Stimulated activated CD4-positive, alpha-beta T cell treated with anti-CD3 and anti-CD28 coated beads, Interleukin-12 subunit alpha, Interleukin-12 subunit beta, amount 100 ng/mL, for 48 hours (primary cell): ENCODE results near the gene ERC1.
"Not testable (repeated sequence)": the region's sequence is repeated elsewhere in the genome, so short reads cannot be mapped to it uniquely, and the experiment has no call there.

Source experiments
- DNase-seq, 3 donors: peaks; one replicate each; pipeline ENCODE4 v3.0.0-alpha.2; 2020; ENCODE audit warnings: low read depth in 2 of 3, low spot score in 1 of 3

The ERC1 gene

GRCh38 chr12:1348606-1349005 lies 357.6 kb downstream of the ERC1 start:
- no peak for DNase-seq

DNA sequence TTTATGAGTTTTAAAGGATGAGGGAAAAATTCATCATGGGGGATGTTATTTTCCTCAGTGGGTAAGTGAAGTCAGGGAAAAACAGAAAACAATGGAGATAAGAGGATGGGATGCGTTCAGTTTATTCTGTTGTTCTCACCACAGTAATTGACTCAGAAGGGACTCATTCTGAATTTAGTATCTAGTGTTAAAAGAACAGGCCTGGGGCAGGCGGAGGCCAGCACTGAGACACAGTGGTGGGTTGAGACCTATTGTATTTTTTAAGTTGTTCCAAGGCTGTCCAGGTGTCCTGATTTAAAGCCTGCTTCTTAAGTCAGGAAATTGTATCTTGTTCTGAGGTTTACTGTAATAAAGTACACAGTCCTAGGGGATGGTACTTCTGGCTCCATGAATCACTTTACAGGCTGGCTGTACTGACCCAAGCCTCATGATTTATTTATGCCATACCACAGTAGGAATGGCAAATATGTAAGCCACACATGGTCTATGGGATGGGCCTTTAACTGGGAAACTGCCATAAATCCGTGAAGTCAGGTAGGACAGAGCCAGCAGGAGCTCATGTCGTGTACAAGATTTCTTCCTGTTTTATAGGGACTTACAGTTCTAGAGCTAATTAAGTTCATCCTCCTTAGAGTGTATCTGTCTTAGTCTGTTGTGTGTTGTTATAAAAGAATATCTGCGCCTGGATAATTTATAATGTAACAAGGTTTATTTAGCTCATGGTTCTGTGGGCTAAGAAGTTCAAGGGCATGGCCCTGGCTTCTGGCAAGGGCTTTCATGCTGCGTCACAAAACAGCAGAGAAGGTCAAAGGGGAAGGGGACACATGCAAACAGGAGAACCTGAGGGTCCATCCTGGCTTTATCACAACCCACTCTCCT lies 359.3 kb downstream of the ERC1 start:
- no peak for DNase-seq

DNA sequence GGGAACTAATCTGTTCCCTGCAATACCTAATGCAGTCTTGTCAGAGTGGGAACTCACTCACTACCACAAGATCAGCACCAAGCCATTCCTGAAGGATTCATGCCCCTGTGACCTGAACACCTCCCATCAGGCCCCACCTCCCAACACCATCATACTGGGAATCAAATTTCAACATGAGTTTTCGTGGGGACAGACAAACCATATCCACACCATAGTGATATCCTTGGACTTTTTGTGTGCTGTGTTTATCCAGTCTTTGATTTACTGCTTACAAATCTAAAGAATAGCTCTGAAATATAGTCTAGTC lies 359.9 kb downstream of the ERC1 start:
- DNase-seq, result no peak

DNA sequence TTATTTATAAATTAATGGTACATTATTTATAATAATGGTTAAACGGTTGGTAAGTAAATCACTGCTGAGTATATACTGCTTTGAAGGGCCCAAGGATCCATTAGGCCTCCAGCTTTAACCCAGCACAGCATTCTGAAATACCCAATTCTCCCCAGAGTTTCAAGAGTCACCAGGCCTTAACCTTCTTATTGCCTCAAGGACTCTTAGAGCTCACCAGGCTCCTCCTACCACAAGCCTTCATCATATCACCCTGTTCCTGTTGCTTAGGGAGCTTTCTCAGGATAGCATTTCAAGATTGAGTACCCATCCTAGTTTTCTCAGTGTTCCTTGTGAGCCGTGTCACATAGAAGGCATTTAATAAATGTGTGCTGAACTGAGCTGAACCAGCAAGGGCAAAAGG lies 360.9 kb downstream of the ERC1 start:
- no peak for DNase-seq

DNA sequence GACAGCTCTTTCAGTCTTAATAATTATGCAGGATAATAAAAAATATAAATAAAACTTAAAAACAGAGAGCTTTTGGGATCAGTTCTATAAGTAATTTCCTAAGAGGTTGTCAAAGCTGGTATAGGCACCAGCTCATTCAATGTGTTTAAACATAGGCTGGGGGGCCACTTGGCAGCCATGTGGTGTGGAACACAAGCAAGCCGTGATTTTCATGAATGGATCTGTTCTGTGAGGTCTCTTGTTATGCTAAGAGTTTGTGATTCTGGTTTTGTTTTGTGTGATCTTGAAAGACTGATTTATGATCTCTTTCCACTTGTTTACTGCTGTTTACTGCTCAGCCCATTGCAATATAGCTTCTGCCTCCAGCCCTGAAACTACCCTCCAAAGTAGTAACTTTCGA lies 362.4 kb downstream of the ERC1 start:
- no peak for DNase-seq

GRCh38 chr12:1355396-1355795 lies 364.4 kb downstream of the ERC1 start:
- DNase-seq, result no peak

GRCh38 chr12:1355871-1356270 lies 364.8 kb downstream of the ERC1 start:
- DNase-seq, result not testable (repeated sequence)

- no peak for DNase-seq
These were observed 365.3 kb downstream of the ERC1 start for GRCh38 chr12:1356285-1356684.

DNA sequence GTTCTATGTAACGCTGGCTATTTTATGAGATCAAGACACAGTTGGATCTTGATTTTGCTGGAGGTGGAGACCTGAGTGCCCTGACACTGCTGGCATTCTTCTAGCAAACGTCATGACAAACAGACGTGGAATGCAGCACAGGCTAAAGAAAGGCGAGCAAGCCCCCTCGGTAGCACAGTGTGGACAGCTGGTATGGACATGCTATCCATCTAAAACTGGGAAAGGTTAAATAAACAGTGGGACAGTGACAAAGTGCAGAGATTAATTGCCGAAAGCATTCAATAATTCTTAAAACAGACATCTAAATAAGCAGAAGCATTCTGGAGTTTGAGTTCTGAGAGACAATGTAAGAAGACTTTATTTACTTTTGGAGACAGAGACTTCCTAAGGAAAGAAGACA lies 366.1 kb downstream of the ERC1 start:
- no peak for DNase-seq

- DNase-seq, result no peak
These were observed 366.7 kb downstream of the ERC1 start for GRCh38 chr12:1357711-1358110.

DNA sequence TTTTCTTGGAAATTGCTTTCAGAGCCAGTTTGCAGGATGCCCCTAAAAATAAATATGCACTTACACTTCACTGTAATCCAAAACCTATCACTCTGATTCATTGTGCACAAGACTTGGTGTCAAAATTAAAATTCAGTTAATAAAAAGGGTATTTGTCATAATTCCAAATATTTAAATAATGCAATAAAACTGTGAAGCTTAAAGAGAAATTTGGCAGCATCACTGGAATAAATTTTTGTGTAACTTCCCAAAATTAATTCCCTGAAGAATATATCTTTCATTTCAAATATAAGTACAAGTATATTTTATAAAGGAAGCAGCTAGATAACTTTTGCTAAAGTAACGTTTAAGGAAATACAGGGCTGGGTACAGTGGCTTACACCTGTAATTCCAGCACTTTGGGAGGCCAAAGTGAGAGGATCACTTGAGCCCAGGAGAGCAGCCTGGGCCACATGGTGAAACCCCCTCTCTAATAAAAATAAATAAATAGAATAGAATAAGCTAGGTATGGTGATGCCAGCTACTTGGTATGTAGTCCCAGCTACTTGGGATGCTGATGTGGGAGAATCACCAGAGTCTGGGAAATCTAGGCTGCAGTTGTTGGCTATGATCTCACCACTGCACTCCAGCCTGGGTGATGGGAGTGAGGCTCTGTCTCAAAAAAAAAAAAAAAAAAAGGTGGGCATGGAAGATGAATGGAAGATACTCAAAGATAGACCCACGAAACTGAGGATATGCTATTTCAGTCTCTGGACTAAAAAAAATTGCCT lies 369.6 kb downstream of the ERC1 start:
- DNase-seq, result no peak

DNA sequence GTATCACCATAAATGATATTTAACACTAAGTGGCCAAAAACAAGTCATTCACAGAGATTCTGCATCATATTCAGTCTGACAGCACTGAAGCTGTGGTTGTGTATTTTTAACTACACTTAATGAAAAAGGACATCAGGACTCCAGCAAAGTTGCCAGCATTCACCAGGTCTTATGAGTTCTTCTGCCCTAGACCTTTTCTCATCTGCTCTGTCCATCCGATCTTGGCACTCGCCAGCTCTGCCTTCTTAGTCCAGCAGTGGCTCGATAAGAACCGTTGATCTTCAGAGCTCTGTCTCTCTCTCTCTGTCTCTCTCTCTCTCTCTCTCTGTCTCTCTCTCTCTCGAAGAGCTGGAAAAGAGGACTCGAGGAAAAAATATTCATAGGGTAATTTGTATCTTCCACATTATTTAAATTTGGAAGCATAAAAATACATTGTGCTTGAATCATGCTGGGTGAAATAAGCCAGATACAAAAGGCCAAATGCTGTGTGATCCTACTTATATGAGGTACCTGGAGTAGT lies 371.2 kb downstream of the ERC1 start:
- DNase-seq, result no peak

DNA sequence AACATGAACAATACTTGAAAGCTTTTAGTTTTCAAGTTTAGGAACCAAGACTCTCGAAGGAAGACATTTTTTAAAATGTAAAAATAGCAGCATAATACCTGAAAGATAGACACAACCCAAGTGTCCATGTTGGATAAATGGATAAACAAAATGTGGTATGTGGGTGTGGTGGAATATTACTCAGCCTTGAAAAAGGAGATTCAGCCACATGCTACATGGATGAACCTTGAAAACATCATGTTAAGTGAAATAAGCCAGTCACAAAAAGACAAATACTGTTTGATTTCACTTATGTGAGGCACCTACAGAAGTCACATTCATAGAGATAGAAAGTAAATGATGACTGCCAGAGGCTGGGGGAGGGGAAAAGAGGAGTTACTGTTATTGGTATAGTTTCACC lies 374.7 kb downstream of the ERC1 start:
- DNase-seq, result no peak

GRCh38 chr12:1367331-1368291 lies 376.6 kb downstream of the ERC1 start:
- DNase-seq, result no peak

- DNase-seq, result no peak
These were observed 378.4 kb downstream of the ERC1 start for GRCh38 chr12:1369460-1369859.

GRCh38 chr12:1369938-1370500 lies 379.0 kb downstream of the ERC1 start:
- no peak for DNase-seq

DNA sequence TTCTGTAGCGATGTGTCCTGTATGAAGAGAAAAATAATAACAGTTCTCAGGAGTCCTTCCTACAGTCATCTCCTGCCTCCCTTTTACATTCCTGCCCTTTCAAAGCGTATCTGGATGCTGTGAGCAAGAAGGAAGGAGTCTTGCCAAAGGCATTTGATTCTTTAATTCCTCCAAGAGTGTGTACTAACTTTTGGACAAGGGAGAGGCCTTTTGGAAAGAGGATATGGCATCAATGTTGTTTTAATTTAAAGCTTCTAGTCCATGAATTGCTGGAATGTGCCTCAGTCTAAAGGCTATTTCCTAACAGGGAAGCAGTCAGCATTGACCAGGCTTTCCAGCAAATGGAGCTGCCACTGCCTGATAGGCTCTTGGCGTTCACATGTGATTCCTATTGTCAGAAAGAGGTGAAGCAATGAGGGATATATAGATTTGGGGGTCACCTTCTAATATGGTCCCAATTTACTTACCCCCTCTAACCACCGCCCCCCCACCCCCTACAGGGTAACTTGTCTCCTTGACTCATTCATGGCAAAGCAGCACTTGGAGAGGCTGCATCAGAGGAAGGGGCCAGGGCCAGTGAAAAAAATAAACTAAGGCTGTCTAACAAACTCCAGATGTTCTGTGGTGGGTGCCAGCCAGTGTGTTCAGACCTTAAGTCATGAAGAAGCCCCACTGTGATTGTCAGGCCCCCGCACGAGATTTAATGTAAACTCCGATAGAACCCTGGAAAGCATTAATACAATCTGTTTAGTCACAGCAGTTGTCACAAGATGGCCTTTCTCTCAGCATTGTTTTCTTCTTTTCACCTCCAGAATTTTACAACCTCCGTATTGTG lies 383.1 kb downstream of the ERC1 start:
- no peak for DNase-seq

DNA sequence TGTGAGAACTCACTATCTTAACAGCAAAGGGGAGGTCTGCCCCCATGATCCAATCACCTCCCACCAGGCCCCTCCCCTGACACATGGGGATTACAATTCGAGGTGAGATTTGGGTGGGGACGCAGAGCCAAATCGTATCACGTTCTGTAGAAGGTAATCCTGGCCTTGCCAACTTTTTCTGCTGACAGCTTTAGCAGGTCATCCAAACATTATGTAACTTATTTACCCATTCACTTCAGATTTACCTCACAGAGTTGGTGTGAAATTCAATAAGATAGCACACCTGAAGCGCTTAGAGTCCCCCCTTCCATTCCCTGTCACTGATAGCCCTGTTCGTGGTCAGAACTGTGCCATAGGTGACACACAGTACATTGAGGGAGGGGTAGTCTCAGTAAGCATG lies 384.3 kb downstream of the ERC1 start:
- DNase-seq, result no peak

GRCh38 chr12:1377117-1377516 lies 386.1 kb downstream of the ERC1 start:
- DNase-seq, result no peak

- no peak for DNase-seq
These were observed 386.7 kb downstream of the ERC1 start for GRCh38 chr12:1377681-1378080.
